ENCODE measurements around the gene DOK3.

DOK3 gene

DNA sequence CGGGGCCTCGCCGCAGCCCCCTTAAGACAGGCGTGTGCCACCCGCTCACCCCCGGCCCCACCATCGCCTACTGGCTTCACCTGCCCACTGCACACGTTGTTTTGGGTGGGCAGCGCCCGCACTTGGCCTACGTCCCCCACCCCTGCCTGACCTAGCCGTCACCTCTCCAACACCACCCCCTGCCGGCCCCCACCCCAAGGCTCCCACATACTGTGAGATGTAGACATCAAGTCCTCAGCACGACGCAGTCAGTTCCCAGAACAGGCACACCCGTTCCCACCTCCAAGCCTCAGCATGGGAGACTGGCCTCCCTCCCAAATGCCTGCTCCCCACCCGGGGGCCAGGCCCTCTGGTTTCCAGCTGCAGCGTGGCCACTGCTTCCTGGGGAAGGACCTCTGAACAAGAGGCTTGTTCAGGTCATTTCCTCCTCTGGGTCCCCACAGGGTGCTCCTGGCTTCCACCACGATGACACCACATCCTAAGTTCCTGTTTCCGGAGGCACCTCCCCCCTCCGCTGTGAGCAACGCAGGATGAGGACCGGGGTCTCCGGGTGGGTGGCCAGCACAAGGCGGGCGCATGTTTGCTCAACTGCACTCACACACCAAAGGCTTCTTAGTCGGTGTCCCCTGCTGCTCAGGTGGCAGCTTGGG lies 47.5 kb downstream of the DOK3 start:
- H4K20me1 ChIP-seq (ENCODE audit: low read depth, low read length), result no peaks in the 10 kb centered on the region
- peaks cover 3% of the 10 kb centered on the region; the same call in 1 of the 2 replicates for H3K36me3 ChIP-seq (ENCODE audit: low read length)
- no peak for TF ChIP-seq CTCF (IDR thresholded peaks at IDR 0.05; ENCODE audit: insufficient read depth, low read length, poor library complexity, severe bottlenecking)
- no peak for TF ChIP-seq EZH2phosphoT487 (conservative IDR thresholded peaks at IDR 0.05; ENCODE audit: low read length)
- no peaks in the 10 kb centered on the region for H3K79me2 ChIP-seq (ENCODE audit: insufficient read depth, low read length)
- H3F3A ChIP-seq (ENCODE audit: insufficient read depth), result peaks cover 1% of the 10 kb centered on the region
- H3K4me2 ChIP-seq (ENCODE audit: low read depth, low read length, poor library complexity, severe bottlenecking), result no peak overlapping the region
- H3K9me3 ChIP-seq (ENCODE audit: insufficient read depth, low read length), result no peaks in the 10 kb centered on the region
- H3K9ac ChIP-seq (ENCODE audit: low read length), result no peak overlapping the region
- H3K9me2 ChIP-seq (replicated peaks; ENCODE audit: insufficient read depth, low read length), result no peaks in the 10 kb centered on the region
- no peaks in the 10 kb centered on the region for H3K27me3 ChIP-seq (ENCODE audit: low read length)
- no peak overlapping the region for H2AFZ ChIP-seq (ENCODE audit: low read depth, low read length, severe bottlenecking)
- no peak overlapping the region for H3K27ac ChIP-seq (ENCODE audit: low read depth, low read length)
- no peak overlapping the region for H3K4me3 ChIP-seq (ENCODE audit: insufficient read depth, low read length, poor library complexity, severe bottlenecking)

GRCh38 chr5:177459819-177460628 lies 49.6 kb downstream of the DOK3 start:
- Histone ChIP-seq H4K20me1 (ENCODE audit: low read depth, low read length) (no peaks in the 10 kb centered on the region), H3K9ac (ENCODE audit: low read length) (no peak overlapping the region), H3K4me2 (ENCODE audit: low read depth, low read length, poor library complexity, severe bottlenecking) (no peak overlapping the region), H3K9me3 (ENCODE audit: insufficient read depth, low read length) (no peaks in the 10 kb centered on the region), H3K27ac (ENCODE audit: low read depth, low read length) (no peak overlapping the region), H3K36me3 (ENCODE audit: low read length) (no peaks in the 10 kb centered on the region), H3K79me2 (ENCODE audit: insufficient read depth, low read length) (no peaks in the 10 kb centered on the region), H3K9me2 (replicated peaks; ENCODE audit: insufficient read depth, low read length) (no peaks in the 10 kb centered on the region), H3K4me3 (ENCODE audit: insufficient read depth, low read length, poor library complexity, severe bottlenecking) (no peak overlapping the region), H3F3A (ENCODE audit: insufficient read depth) (peaks cover 13% of the 10 kb centered on the region), H3K27me3 (ENCODE audit: low read length) (no peaks in the 10 kb centered on the region), H2AFZ (ENCODE audit: low read depth, low read length, severe bottlenecking) (no peak overlapping the region)
- TF ChIP-seq CTCF (IDR thresholded peaks at IDR 0.05; ENCODE audit: insufficient read depth, low read length, poor library complexity, severe bottlenecking), result no peak
- TF ChIP-seq EZH2phosphoT487 (conservative IDR thresholded peaks at IDR 0.05; ENCODE audit: low read length), result no peak

DNA sequence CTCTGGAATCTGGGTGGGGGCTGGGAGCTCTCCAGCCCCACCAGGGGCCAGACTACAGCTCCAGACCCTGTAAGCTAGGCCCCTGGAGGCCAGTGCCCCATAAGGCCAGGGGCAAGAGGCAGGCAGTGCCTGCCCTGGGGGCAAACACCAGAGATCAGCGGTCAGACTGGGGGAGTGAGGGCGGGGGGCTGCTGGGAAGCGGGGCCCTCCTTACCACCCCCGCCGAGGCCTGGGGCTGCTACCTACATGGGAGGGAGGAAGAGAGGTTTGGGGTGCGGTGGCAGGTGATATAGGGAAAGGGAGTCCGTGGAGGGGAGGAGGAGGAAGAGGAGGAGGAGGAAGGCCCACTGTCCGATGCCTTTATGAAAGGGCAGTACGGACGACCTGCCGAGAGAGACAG lies 50.3 kb downstream of the DOK3 start:
- Histone ChIP-seq H4K20me1 (ENCODE audit: low read depth, low read length) (no peaks in the 10 kb centered on the region), H3K36me3 (ENCODE audit: low read length) (no peaks in the 10 kb centered on the region), H3K9ac (ENCODE audit: low read length) (no peak overlapping the region)

More for the DNA sequence above, 50.3 kb downstream of the DOK3 start:
- Histone ChIP-seq H3K4me3 (ENCODE audit: insufficient read depth, low read length, poor library complexity, severe bottlenecking) (no peak overlapping the region), H3K27ac (ENCODE audit: low read depth, low read length) (no peak overlapping the region), H3K4me2 (ENCODE audit: low read depth, low read length, poor library complexity, severe bottlenecking) (no peak overlapping the region), H3F3A (ENCODE audit: insufficient read depth) (peaks cover 13% of the 10 kb centered on the region), H3K27me3 (ENCODE audit: low read length) (no peaks in the 10 kb centered on the region), H3K79me2 (ENCODE audit: insufficient read depth, low read length) (no peaks in the 10 kb centered on the region), H2AFZ (ENCODE audit: low read depth, low read length, severe bottlenecking) (no peak overlapping the region), H3K9me3 (ENCODE audit: insufficient read depth, low read length) (no peaks in the 10 kb centered on the region), H3K9me2 (replicated peaks; ENCODE audit: insufficient read depth, low read length) (no peaks in the 10 kb centered on the region)
- TF ChIP-seq CTCF (IDR thresholded peaks at IDR 0.05; ENCODE audit: insufficient read depth, low read length, poor library complexity, severe bottlenecking) (no peak), EZH2phosphoT487 (conservative IDR thresholded peaks at IDR 0.05; ENCODE audit: low read length) (no peak)

Measured in SU-DHL-6 (cell line).